HepG2 (cell line): Measurements from ENCODE around the gene POLH.

Source experiments
- CTCF ChIP-seq: sonication (generic); formaldehyde crosslinking; IDR thresholded peaks from 2 replicates; pipeline ENCODE4 v1.5.0; 2020; ENCODE audit warnings: mild to moderate bottlenecking, missing genetic modification reagents, moderate library complexity
- KLF9 ChIP-seq: IDR thresholded peaks from 2 replicates; pipeline ENCODE4 v1.6.1; 2016; ENCODE audit warnings: low read depth
- MAFK ChIP-seq, 2 experiments: IDR thresholded peaks in 1 of 2; conservative IDR thresholded peaks in 1 of 2; 2 replicates each; pipeline ENCODE4 v1.6.1; 2011; ENCODE audit warnings: improper control_type of control experiment in 2 of 2, low read length in 2 of 2
- REST ChIP-seq, 2 experiments: IDR thresholded peaks; 2 replicates each; pipeline ENCODE4 v1.6.1; 2011 to 2012; ENCODE audit warnings: low read length in 2 of 2, borderline replicate concordance in 1 of 2, low read depth in 1 of 2, mild to moderate bottlenecking in 1 of 2, moderate library complexity in 1 of 2
- ZNF234 ChIP-seq: sonication (generic); formaldehyde crosslinking; conservative IDR thresholded peaks from 2 replicates; pipeline ENCODE4 v1.5.1; 2020; ENCODE audit warnings: mild to moderate bottlenecking, missing genetic modification reagents
- TF ChIP-seq, protein P1 (sequence below): sonication (generic); formaldehyde crosslinking; IDR thresholded peaks from one replicate; pipeline ENCODE4 v1.5.1; 2020; ENCODE audit warnings: mild to moderate bottlenecking, missing genetic modification reagents; ENCODE audit errors: not compliant biosample characterization

- TF ChIP-seq CTCF (no peak), ZNF234 (CRISPR knock-in tag) (no peak), KLF9 (CRISPR knock-in tag) (no peak), REST (IDR thresholded peaks at IDR 0.05; ENCODE audit: borderline replicate concordance in 1 of 2, low read depth in 1 of 2, low read length in 2 of 2) (no peak), MAFK (conservative IDR thresholded peaks at IDR 0.05 in 1 of 2, IDR thresholded peaks at IDR 0.05 in 1 of 2; ENCODE audit: low read length in 2 of 2) (no peak)
- TF ChIP-seq, protein P1, sequence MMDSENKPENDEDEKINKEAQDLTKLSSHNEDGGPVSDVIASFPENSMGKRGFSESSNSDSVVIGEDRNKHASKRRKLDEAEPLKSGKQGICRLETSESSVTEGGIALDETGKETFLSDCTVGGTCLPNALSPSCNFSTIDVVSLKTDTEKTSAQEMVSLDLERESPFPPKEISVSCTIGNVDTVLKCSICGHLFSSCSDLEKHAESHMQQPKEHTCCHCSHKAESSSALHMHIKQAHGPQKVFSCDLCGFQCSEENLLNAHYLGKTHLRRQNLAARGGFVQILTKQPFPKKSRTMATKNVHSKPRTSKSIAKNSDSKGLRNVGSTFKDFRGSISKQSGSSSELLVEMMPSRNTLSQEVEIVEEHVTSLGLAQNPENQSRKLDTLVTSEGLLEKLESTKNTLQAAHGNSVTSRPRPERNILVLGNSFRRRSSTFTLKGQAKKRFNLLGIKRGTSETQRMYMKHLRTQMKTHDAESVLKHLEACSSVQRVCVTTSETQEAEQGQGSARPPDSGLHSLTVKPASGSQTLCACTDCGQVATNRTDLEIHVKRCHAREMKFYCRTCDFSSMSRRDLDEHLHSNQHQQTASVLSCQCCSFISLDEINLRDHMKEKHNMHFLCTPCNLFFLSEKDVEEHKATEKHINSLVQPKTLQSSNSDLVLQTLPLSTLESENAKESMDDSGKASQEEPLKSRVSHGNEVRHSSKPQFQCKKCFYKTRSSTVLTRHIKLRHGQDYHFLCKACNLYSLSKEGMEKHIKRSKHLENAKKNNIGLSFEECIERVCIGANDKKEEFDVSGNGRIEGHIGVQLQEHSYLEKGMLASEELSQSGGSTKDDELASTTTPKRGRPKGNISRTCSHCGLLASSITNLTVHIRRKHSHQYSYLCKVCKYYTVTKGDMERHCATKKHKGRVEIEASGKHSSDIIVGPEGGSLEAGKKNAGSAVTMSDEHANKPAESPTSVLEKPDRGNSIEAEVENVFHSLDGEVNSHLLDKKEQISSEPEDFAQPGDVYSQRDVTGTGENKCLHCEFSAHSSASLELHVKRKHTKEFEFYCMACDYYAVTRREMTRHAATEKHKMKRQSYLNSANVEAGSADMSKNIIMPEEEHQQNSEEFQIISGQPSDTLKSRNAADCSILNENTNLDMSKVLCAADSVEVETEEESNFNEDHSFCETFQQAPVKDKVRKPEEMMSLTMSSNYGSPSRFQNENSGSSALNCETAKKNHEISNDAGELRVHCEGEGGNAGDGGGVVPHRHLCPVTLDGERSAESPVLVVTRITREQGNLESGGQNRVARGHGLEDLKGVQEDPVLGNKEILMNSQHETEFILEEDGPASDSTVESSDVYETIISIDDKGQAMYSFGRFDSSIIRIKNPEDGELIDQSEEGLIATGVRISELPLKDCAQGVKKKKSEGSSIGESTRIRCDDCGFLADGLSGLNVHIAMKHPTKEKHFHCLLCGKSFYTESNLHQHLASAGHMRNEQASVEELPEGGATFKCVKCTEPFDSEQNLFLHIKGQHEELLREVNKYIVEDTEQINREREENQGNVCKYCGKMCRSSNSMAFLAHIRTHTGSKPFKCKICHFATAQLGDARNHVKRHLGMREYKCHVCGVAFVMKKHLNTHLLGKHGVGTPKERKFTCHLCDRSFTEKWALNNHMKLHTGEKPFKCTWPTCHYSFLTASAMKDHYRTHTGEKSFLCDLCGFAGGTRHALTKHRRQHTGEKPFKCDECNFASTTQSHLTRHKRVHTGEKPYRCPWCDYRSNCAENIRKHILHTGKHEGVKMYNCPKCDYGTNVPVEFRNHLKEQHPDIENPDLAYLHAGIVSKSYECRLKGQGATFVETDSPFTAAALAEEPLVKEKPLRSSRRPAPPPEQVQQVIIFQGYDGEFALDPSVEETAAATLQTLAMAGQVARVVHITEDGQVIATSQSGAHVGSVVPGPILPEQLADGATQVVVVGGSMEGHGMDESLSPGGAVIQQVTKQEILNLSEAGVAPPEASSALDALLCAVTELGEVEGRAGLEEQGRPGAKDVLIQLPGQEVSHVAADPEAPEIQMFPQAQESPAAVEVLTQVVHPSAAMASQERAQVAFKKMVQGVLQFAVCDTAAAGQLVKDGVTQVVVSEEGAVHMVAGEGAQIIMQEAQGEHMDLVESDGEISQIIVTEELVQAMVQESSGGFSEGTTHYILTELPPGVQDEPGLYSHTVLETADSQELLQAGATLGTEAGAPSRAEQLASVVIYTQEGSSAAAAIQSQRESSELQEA (CRISPR knock-in tag): no peak
Observed at GRCh38 chr6:43544461-43544860, 31.5 kb upstream of the POLH start.
